SU-DHL-6 (cell line): Measurements from ENCODE around the gene TBC1D8.

ENCODE experiments used
- CTCF ChIP-seq: fragments of 200-600 bp; sonication (generic); IDR thresholded peaks from one replicate; pipeline ENCODE4 v1.5.1; 2017; ENCODE audit warnings: antibody characterized with exemption, mild to moderate bottlenecking, low read length, moderate library complexity; ENCODE audit not compliant: insufficient read depth, poor library complexity, severe bottlenecking
- EZH2phosphoT487 ChIP-seq: fragments of 200-600 bp; sonication (generic), shearing (Covaris generic); conservative IDR thresholded peaks from 2 replicates; pipeline ENCODE4 v1.6.1; 2018; ENCODE audit warnings: mild to moderate bottlenecking, antibody characterized with exemption, low read length, moderate library complexity, mixed read lengths

- TF ChIP-seq CTCF, result no peak
- no peak for TF ChIP-seq EZH2phosphoT487
Observed at GRCh38 chr2:100977511-100977910, 173.7 kb downstream of the TBC1D8 start.
